NCI-H1694 treated with DMSO at 0.1 percent for 48 hours (cell line): ENCODE results near the gene ZNF792.
A peak's percentile ranks its signal among the peaks of the same experiment; 100 is the strongest.
"Not testable (repeated sequence)": the region's sequence is repeated elsewhere in the genome, so short reads cannot be mapped to it uniquely, and the experiment has no call there.

ENCODE experiments used
- DNase-seq: peaks from one replicate; lab custom pipeline; 2025; lab: John Stamatoyannopoulos, UW

Gene ZNF792

GRCh38 chr19:34970185-34970780 lies 6.3 kb upstream of the ZNF792 start:
- not testable (repeated sequence) for DNase-seq

- DNase-seq = no peak
Observed at GRCh38 chr19:34969721-34970120, 5.7 kb upstream of the ZNF792 start.

- DNase-seq = no peak
Observed at GRCh38 chr19:34967551-34967950, 3.5 kb upstream of the ZNF792 start.

GRCh38 chr19:34965505-34965904 lies 1.5 kb upstream of the ZNF792 start:
- not testable (repeated sequence) for DNase-seq

GRCh38 chr19:34964598-34964997 lies 569 bp upstream of the ZNF792 start:
- DNase-seq = no peak

- no peak for DNase-seq
Observed at GRCh38 chr19:34962687-34963572, 1.1 kb downstream of the ZNF792 start.

- no peak for DNase-seq
Observed at GRCh38 chr19:34961775-34962686, 2.0 kb downstream of the ZNF792 start.

- DNase-seq = no peak
Observed at GRCh38 chr19:34960940-34961679, 2.9 kb downstream of the ZNF792 start.

- no peak for DNase-seq
Observed at GRCh38 chr19:34960103-34960805, 3.8 kb downstream of the ZNF792 start.

- DNase-seq = no peak
Observed at GRCh38 chr19:34959021-34959420, 5.0 kb downstream of the ZNF792 start.

- no peak for DNase-seq
Observed at GRCh38 chr19:34957830-34958751, 5.9 kb downstream of the ZNF792 start.

GRCh38 chr19:34953092-34953491 lies 10.9 kb downstream of the ZNF792 start:
- DNase-seq = no peak

- DNase-seq = no peak
Observed at GRCh38 chr19:34943861-34944573, 20.0 kb downstream of the ZNF792 start.

GRCh38 chr19:34938886-34939285 lies 25.1 kb downstream of the ZNF792 start:
- DNase-seq = no peak

GRCh38 chr19:34936184-34936583 lies 27.8 kb downstream of the ZNF792 start:
- no peak for DNase-seq

GRCh38 chr19:34932494-34932893 lies 31.5 kb downstream of the ZNF792 start:
- no peak for DNase-seq

- DNase-seq = peak; percentile 58
Observed at GRCh38 chr19:34926685-34927375, 37.2 kb downstream of the ZNF792 start, which contains the start of gene ZNF30. Gene ZNF30, plus strand, starts transcription at chr19:34926903. Its CDS starts 3,045 bp downstream, at chr19:34929948.

- no peak for DNase-seq
Observed at GRCh38 chr19:34926361-34926684, 37.7 kb downstream of the ZNF792 start.
